Renal cortical epithelial cell (primary cell): ENCODE results near the gene SLC15A3. TPM values are rescaled to one million over a fixed set of nuclear protein-coding genes. Genes with fewer than 3 reads are reported as not detected.

ENCODE experiments used
- DNase-seq: peaks from one replicate; pipeline ENCODE4 v3.0.0-alpha.2; 2011; ENCODE audit warnings: low read depth
- total RNA-seq: library from RNA; depleted of rRNA; stranded (reverse); fragments of >200 nt; gene quantifications from 2 replicates; pipeline ENCODE4 v1.2.3, GENCODE V29; 2014

SLC15A3 gene
- 0.89 and 5.9 TPM in 2 replicates for total RNA-seq

DNA sequence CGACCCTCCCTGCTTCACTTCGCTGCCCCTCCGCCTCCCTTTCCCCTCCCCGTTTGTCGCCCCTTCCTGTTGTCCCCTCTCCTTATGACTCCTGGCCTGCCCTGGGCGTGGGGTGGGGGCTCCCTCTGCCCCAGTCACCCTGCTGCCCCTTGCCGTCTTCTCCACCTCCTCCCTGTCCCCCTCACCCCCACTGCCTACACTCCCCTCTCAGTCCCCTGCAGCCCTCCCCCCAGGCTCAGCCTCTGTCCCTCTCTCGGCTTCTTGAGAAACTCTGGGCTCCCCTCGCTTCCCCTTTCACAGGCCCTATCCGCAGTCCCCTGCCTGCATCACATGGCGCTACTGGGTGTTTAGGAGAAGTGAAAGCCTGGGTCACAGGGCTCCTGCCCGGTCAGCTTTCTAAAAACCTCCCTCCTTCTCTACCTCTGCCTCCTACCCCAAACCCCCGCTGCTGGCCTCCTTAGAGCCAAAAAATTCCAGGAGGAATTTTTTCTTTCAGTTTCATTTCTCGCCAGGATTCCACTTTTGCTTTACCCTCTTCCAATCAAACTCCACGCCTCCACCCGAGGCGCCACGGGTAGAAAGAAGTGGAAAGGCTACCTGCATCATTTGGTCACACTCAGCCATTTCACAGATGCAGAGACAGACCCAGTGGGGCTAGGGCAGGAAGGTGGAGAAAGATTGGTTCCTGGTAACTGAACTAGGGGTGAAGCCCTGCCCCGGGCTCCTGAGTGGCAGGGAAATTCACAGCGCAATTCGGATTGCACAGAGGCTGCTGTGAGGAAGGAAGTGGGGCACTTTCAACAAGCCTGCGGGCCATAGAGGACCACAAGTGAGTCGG, at the start of gene SLC15A3:
Gene SLC15A3, minus strand, starts transcription at position 273 of the 838 bp plus-strand sequence. CDS start 625 bp downstream, outside the sequence.
- DNase-seq, result no peak

DNA sequence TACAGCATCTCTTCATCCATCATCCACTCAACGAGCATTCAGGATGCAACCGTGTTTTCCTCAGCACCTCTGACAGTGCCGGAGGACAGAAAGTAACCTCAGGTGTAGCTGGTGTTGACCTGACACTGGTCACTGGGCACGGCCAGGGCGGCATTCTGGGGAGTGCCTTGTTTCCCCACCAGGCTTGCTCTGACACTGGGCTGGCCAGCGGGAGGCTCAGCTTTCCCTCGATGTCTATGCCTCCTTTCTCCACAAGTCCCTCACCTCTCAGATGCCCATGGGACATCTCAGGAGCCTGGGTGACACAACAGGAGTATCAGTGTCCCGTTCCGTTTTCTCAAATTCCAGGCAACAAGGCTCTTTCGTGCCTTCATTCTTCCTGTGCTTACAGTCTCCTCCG, 48.5 kb upstream of the SLC15A3 start:
- DNase-seq, result no peak

DNA sequence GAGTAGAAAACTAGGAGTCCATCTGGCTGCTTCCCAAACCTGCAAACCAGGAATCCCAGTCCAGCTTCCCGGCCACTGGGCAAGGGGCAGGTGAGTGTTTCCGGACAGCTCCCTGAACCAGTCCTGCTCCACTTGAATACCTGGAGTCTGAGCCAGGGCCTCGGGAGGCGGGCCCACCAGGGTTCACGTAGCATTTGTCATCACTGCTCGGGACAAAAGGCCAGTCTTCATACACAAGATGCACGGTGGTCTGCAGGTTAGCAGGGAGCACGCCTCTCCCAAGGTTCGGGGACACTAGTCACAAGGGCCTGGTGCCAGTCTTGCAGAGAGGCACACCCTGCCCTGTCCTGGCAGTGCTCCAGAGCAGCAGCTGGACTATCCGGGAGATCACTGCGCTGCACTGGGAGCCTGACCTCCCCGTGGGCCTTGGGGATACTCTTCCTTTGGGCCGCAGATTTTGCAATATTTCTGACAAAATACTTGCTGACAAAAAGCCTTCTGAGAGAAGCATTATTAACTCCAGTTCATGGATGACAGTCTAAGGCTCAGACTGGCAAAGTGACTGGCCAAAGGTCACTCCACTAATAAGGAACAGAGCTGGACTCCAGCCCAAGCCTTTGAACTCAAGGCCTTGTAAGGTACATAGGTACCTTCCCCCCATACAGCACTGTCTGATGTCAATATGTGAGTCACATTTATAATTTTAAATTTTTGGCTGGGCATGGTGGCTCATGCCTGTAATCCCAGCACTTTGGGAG, 44.6 kb upstream of the SLC15A3 start:
- DNase-seq, result peak; percentile 3

- no peak for DNase-seq
These were observed 43.8 kb upstream of the SLC15A3 start for GRCh38 chr11:60995798-60996197.

DNA sequence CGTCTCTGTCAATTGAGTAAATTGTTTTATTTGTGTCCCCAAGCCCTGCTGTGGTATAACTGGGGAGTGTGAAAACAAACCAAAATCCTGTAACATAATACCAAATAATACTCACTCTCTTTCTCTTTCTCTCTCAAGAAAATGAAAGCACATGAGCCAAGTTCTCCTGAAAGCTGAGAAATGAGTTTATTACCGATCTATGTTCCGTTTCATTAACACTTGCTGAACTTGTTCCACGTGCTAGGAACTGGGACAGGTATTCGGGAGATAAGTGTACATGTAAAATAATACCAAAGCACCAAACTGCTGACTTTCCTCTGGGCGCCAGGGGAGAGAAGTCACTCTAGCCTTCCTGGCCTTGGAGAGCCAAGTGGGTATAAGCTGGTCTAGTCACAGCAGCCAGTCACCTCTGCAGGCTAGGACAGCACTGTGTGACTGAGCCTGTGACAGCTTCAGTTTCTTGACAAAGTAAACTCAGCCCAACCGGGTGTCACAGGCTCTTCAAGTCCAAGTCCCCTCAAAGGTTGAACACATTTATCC, 42.6 kb upstream of the SLC15A3 start:
- no peak for DNase-seq

GRCh38 chr11:60993615-60994014, 41.6 kb upstream of the SLC15A3 start:
- no peak for DNase-seq

- DNase-seq, result no peak
These were observed 41.0 kb upstream of the SLC15A3 start for GRCh38 chr11:60992842-60993409.

DNA sequence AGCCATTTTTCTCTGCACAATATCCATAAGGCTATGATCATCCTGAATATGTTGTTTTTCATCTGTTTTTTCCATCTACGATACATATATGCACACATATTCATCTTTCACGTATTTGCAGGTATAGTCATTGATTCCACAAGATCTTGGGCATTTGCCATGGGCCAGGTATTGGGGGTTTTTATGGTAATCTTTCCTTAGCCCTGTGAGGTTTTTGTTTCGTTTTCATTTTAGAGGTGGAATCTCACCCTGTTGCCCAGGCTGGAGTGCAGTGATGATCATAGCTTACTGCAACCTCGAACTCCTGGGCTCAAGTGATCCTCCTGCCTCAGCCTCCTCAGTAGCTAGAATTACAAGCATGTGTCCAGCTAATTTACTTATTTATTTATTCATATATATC, 39.5 kb upstream of the SLC15A3 start:
- no peak for DNase-seq

DNA sequence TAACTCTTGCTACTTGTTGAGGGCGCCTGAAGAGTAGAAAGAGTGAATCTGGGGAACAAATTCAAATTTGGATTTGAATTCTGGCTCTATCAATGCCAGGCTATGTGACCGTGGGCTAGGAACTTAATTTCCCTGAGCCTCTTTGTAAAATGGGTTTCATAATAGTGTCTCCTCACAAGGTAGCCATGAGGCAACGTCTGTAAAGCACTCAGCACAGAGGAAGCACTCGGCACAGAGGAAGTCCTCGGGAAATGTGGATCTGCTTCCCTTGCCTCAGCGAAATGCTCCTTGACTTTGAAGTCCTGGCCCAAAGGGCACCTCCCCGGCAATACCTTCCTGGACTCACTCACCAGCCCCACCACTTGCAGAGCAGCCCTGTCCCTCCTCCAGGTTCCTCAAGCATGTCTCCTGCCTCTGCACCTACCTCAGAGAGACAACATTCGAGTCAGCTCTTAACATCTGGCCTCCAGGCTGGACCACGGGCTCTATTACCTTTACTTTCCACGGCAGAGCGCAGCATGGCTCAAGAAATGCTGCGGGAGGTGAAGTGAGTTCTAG, 37.2 kb upstream of the SLC15A3 start:
- no peak for DNase-seq

DNA sequence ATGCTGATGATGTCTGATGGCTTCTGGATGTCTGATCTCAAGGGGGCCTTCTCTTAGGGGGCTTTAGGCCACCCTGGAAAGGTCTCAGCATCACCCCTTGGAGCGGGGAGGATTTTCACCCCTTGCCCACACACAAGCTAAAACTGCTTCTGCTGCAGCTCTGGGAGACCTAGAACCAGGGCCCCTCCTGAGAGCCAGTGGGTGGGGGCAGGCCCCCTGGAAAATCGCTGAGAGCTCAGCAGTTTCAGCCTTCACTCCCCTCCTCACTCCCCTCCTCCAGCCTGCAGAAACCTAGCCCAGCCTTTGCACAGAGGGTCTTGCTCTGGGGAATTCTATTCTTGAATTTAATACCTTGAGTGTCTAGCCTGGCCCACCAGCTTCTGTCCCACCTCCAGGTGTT, 36.7 kb upstream of the SLC15A3 start:
- no peak for DNase-seq

- no peak for DNase-seq
These were observed 35.8 kb upstream of the SLC15A3 start for GRCh38 chr11:60987577-60988277.

- no peak for DNase-seq
These were observed 34.3 kb upstream of the SLC15A3 start for GRCh38 chr11:60985991-60986915.

GRCh38 chr11:60985501-60985900, 33.5 kb upstream of the SLC15A3 start:
- no peak for DNase-seq

DNA sequence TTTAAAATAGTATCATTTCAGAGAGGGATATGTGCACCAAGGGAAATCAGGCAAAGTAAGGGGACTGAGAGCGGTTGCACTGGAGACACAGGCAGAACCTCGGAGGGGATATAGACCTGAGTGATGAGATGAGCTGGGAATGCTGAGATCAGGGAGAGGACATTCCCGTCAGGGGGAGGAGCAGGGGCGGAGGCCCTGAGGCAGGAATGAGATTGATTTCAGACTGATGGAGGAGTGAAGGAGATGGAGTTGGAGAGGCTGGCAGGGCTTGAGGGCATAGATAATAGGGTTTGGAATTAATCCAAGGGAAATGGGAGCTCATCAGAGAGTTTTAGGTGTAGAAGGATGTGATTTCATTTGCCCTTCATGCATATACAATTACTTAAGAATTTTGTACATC, 32.7 kb upstream of the SLC15A3 start:
- no peak for DNase-seq

DNA sequence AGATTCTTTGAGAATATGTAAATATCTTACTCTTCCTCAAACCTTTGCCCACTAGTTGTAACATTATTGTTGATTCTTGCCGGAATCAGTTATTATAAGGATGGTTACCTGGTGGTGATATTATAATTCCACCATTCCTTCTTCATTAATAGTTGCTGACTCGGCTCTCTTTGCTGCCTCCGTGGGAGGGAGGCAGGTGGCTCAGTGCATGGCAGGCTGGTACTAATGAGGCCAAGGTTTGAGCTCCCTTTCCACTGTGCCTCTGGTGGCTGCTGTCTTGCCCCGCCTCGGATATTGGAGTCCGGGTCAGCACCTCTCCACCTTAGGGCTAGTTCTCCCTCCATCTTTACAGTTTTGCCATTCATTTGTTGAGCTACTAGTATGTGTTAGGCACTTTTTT, 32.2 kb upstream of the SLC15A3 start:
- DNase-seq, result no peak

- DNase-seq, result no peak
These were observed 30.2 kb upstream of the SLC15A3 start for GRCh38 chr11:60982184-60982583.

DNA sequence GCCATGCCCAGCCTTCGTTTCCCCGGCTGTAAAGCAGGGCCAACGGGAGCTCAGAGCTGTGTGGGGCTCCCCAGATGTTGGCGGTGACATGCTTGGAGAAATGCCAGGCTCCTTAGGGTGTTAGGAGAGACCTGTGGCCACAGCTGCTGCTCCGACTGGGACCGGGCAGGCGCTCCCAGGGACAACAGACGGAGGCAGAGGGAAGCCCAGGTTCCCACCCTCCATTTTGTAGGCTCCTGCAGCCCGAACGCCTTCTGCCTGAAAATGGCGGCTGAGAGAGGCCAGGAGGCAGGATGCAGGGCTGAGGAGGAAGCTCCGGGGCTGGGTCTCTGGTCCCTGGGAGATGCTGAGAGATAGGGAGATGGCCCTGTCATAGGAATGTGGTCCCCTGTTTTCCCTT, 29.5 kb upstream of the SLC15A3 start:
- no peak for DNase-seq

GRCh38 chr11:60978546-60979380, 26.8 kb upstream of the SLC15A3 start:
- DNase-seq, result no peak

DNA sequence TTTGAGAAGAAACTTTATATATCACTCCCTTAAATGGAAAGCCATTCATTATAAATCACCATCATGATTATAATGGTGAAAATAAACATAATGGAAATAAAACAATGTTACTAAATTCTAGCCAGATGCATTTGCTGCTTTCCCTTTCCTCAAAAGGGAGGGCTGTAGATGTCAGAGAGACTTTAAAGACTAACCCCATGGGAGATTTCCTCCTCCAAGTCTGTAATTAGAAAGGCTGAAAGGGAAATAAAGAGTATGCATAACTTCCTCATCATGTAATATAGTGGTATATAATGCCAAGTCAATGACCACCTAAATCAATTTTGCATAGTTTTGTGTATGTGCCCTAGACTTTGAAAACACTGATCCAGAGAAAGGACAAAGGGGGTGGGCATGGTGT, 25.9 kb upstream of the SLC15A3 start:
- no peak for DNase-seq

DNA sequence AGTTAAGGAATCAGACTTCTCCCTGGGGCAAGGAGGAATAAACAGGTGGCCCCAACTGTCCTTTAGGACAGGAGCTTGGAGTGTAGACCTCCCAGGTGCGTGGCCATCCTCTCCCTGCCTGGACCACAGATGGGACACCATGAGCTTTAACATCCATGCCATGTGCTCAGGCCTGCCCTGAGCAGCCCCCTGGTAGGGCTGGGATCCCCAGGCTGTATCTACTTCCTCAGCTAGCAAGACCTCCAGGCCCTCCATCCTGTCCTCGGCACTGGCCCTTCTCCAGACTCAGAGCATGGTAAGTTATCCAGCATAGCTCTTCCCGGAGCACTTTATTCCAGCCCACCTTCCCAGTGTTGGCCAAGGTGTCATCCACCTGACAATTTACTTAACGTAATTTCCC, 25.2 kb upstream of the SLC15A3 start:
- no peak for DNase-seq
